HG03457 (cell line): ENCODE measurements around the gene IGHMBP2.

ENCODE experiments used
- ATAC-seq: cut with Tn5 transposase; IDR thresholded peaks from one replicate; pipeline ENCODE4 v1.9.1; 2021; ENCODE audit warnings: moderate number of reproducible peaks; ENCODE audit not compliant: unreplicated experiment

IGHMBP2 gene

DNA sequence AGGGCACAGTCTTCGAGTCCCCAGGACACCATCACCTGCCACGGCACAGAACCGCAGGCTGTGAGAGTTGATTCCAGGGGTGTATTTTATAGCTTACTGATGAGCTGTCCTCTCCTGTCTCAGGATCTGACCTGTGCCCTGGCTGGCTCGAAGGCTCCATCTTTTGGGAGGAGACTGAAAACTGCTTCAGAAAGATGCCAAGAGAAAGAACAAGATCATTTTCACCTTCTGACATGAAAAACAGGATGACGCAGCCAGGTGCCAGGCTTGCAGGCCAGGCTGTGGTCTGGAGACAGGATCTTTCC lies 74.9 kb downstream of the IGHMBP2 start:
- no peak for ATAC-seq

DNA sequence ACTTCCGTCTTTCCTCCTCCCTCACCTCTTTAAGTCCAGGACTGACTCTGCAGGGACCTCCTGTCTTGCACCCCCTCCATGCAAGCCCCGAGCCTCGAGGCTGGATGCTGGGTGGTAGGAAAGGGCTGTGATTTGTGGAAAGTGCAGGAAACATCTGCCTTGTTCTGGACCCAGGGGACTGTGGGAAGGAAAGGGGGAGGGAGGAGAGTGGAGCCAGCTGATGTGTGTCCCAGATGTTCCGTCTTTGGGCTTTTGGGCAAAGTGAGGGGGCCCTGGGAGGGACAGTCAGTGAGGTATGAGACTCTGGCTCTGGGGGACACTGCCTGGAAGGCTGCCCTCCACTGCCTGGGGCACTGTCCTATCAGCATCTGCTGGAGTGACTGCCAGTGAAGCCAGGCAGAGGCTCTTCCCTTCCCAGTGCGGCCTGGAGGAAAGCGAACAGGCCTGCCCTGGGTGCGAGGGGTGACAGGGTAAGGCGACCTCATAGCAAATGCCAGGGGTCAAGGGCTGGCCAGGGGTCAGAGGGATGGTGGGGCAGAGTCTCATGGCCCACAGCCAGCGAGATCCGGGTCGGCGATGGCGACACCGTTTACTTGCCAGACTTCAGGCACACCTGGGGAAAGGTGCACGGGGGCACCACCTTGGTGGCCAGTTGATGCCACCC lies 75.4 kb downstream of the IGHMBP2 start:
- no peak for ATAC-seq

DNA sequence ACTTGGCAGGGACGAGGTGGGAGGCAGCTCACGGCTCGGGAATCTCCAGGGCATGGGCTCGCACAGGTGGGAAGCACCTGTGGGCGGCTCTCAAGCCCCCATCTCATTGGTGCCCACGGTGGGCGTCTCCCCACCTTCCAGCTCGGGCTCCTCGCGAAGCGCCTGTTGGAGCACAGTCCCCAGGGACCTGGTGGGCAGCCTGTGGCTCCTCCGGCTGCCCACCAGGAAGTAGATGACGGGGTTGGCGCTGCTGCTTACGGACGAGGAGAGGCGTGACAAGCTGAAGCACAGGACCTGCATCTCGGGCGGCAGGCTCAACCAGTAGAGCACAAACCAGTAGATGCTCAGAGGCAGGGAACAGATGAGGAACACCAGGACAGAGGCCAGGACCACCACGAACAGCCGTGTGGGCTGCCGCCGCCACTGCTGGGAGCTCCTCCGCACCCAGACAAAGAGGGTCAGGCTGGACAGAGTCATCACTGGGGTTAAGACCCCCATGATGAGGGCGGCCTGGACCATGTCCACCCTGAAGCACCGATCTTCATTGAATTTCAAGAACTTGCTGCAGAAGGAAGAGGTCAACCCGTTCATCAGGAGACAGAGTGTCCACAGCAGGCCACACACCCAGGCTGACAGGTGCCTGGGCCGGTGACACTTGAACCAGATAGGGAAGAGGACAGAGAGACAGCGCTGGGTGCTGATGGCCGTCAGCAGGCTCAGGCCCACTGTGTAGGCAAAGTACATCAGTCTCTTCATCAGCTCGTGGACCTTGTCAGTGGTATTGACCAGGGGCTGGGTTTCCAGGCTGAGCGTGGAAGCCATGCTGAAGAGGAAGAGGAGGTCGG lies 76.5 kb downstream of the IGHMBP2 start:
- no peak for ATAC-seq

DNA sequence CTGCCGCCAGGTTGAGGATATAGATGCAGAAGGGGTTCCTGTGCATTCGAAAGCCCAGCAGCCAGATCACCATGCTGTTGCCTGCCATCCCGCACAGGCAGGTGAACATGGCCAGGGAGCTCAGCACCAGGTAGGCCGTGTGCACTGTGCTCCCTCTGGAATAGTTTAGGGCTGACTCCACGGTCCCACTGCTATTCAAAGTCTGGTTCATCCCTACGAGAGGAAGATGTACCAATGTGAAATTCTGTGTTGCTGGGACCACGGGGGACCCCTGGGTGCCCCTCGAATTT lies 77.0 kb downstream of the IGHMBP2 start, which contains the start of gene MRGPRD:
Gene MRGPRD (minus strand): TSS at position 211 of the 290 bp plus-strand sequence. CDS start 0 bp downstream, at position 211.
- no peak for ATAC-seq

DNA sequence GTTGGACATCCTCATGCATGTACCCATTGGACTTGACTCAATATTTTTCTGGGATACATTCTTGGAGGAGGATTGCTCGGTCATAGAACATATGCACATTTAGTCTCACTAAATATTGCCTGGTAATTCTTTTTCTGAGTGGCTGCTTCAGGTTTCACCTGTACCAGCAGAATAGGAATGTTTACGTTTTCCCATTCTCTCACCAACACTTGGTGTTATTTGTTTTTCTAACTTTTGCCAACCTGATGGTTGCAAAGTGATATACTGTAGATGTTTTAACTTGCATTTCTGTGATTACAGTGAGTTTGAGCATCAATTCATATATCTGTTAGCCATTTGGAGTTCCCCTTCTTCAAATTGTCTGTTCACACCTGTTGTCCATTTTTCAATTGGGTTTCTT lies 78.4 kb downstream of the IGHMBP2 start:
- no peak for ATAC-seq

DNA sequence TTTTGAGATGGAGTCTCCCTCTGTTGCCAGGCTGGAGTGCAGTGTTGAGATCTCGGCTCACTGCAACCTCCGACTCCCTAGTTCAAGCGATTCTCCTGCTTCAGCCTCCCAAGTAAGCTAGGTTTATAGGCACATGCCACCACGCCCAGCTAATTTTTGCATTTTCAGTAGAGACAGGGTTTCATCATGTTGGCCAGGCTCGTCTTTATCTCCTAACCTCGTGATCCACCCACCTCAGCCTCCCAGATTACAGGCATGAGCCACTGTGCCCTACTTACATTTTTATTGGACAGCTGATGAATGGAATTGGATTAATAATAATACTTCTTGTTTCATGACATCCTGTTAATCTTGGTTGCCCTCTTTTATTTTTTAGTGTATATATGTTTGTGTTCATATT lies 80.1 kb downstream of the IGHMBP2 start:
- ATAC-seq: no peak

DNA sequence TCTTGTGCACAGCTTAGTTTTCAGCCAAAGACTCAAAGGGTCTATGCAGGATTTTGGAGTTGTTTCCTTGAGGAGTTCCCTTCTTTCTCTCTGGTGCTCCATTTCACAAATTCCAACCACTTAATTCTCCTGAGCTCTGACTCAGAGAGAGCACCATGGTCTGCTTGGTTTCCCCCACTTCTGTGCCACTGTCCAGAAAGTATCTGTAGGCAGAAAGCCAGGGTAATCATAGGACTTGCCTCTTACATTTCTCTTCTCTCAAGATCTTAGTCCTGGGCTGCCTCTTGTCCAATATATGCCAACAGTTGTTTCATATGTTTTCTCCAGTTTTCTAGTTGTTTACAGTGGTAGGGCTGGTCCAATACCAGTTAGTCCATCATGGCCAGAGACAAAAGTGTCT lies 83.5 kb downstream of the IGHMBP2 start:
- ATAC-seq: no peak

DNA sequence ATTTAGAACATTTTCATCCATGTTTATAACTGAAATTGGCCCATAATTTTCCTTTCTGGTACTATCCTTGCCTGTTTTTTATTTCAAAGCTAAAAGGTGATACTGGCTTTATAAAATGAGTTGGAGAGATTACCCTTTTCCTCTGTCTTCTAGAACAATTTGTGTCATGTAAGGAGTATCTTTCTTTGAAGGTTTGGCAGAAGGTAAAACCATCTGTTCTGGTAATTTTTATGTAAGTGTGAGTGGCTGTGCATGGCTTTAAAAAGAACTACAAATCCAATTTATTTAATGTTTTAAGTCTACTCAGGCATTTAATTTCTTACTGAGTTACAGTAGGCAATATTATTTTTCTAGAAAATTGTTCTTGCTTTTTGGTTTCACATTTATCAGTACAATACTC lies 84.8 kb downstream of the IGHMBP2 start:
- no peak for ATAC-seq
